Measurements from ENCODE around the gene CCDC12.

CCDC12 gene

GRCh38 chr3:47016086-47016933 is 39.8 kb upstream of the CCDC12 start:
- H3K4me1 ChIP-seq (ENCODE audit: low read depth, poor library complexity, severe bottlenecking) = no peaks in the 10 kb centered on the region
- H3K27ac ChIP-seq = no peak overlapping the region
- no peak overlapping the region for H3K9ac ChIP-seq
- H4K20me1 ChIP-seq (ENCODE audit: insufficient read depth) = no peaks in the 10 kb centered on the region
- no peaks in the 10 kb centered on the region for H3K27me3 ChIP-seq (ENCODE audit: insufficient read depth, low read depth)
- H3K79me2 ChIP-seq (ENCODE audit: insufficient read depth, low read depth) = no peaks in the 10 kb centered on the region
- H2AFZ ChIP-seq (ENCODE audit: low read depth) = no peak overlapping the region
- no peak overlapping the region for H3K4me2 ChIP-seq
- TF ChIP-seq, protein P1, sequence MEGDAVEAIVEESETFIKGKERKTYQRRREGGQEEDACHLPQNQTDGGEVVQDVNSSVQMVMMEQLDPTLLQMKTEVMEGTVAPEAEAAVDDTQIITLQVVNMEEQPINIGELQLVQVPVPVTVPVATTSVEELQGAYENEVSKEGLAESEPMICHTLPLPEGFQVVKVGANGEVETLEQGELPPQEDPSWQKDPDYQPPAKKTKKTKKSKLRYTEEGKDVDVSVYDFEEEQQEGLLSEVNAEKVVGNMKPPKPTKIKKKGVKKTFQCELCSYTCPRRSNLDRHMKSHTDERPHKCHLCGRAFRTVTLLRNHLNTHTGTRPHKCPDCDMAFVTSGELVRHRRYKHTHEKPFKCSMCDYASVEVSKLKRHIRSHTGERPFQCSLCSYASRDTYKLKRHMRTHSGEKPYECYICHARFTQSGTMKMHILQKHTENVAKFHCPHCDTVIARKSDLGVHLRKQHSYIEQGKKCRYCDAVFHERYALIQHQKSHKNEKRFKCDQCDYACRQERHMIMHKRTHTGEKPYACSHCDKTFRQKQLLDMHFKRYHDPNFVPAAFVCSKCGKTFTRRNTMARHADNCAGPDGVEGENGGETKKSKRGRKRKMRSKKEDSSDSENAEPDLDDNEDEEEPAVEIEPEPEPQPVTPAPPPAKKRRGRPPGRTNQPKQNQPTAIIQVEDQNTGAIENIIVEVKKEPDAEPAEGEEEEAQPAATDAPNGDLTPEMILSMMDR (conservative IDR thresholded peaks at IDR 0.05; ENCODE audit: low read depth, low read length) = no peak
- H3K4me3 ChIP-seq (IDR thresholded peaks at IDR 0.05; ENCODE audit: insufficient read depth, low read depth, low read length) = no peak overlapping the region
- H3K36me3 ChIP-seq (ENCODE audit: insufficient read depth) = no peaks in the 10 kb centered on the region

DNA sequence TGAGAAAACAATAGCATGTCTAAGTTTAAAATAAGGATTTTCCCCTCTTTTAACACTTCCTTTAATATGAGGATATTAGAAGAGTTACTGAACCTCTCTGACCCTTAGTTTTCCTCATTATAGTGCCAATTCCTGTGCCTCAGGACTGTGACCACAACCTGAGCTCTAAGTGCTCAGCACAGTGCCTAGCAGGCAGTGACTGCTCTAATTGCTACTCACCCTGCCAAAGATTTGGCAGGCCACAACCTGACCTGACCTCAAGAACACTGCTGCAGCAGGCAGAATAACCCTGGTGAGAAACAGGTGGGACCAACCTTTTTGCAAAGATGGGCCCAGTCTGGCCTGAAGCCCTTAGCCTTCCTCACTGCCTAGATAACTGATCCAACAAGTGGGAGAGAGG is 38.6 kb upstream of the CCDC12 start:
- H4K20me1 ChIP-seq (ENCODE audit: insufficient read depth) = no peaks in the 10 kb centered on the region
- no peak overlapping the region for H3K27ac ChIP-seq
- no peak overlapping the region for H3K4me2 ChIP-seq
- H3K9ac ChIP-seq = no peak overlapping the region
- no peak overlapping the region for H2AFZ ChIP-seq (ENCODE audit: low read depth)
- H3K79me2 ChIP-seq (ENCODE audit: insufficient read depth, low read depth) = no peaks in the 10 kb centered on the region
- H3K4me3 ChIP-seq (IDR thresholded peaks at IDR 0.05; ENCODE audit: insufficient read depth, low read depth, low read length) = no peak overlapping the region
- H3K27me3 ChIP-seq (ENCODE audit: insufficient read depth, low read depth) = no peaks in the 10 kb centered on the region
- H3K36me3 ChIP-seq (ENCODE audit: insufficient read depth) = no peaks in the 10 kb centered on the region
- H3K4me1 ChIP-seq (ENCODE audit: low read depth, poor library complexity, severe bottlenecking) = no peaks in the 10 kb centered on the region
- TF ChIP-seq, protein P1 (conservative IDR thresholded peaks at IDR 0.05; ENCODE audit: low read depth, low read length) = no peak

DNA sequence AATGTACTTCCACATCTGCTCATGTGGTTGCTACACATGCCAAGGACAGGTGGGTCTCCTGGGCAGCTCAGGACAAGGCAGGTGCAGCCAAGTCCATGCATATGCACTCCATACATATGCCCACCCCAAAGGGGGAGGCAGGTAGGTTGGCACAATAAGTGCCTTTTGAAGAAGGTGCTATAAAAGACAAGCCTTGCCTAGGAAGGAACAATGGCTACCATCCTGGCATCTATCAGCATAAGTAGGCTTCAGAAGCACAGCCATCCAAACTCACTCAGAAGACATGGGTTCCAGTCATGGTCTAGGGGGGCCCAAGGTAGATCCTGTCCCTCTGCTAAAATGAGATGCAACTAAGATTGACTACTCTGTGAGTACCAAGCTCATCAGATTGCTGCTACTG is 37.5 kb upstream of the CCDC12 start:
- Histone ChIP-seq H2AFZ (ENCODE audit: low read depth) (no peak overlapping the region), H3K9ac (no peak overlapping the region), H3K27me3 (ENCODE audit: insufficient read depth, low read depth) (no peaks in the 10 kb centered on the region), H3K4me3 (IDR thresholded peaks at IDR 0.05; ENCODE audit: insufficient read depth, low read depth, low read length) (no peak overlapping the region), H3K4me2 (no peak overlapping the region), H3K36me3 (ENCODE audit: insufficient read depth) (no peaks in the 10 kb centered on the region), H3K4me1 (ENCODE audit: low read depth, poor library complexity, severe bottlenecking) (no peaks in the 10 kb centered on the region), H4K20me1 (ENCODE audit: insufficient read depth) (no peaks in the 10 kb centered on the region), H3K27ac (no peak overlapping the region), H3K79me2 (ENCODE audit: insufficient read depth, low read depth) (no peaks in the 10 kb centered on the region)
- TF ChIP-seq, protein P1 (conservative IDR thresholded peaks at IDR 0.05; ENCODE audit: low read depth, low read length) = no peak

DNA sequence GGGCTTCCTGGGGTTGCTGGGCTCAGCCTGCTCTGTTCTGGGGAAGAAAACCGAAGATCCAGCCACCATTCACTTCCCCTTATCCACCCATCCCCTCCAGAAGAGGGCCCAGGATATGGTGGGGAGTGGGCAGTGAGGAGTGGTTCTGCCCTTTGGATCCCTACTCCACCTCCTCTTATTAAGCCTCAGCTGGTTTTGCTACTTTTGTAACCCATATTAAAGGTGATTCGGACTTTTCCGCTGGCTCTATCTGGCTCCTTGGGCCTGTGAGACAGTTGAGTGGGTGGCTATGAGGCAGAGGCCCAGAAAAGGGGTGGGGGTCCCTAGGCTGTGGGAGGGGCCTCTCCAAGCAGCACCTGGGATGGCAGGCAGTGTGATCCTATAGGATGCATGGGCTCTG is 36.7 kb upstream of the CCDC12 start:
- no peaks in the 10 kb centered on the region for H3K4me1 ChIP-seq (ENCODE audit: low read depth, poor library complexity, severe bottlenecking)
- no peak overlapping the region for H3K9ac ChIP-seq
- no peak overlapping the region for H2AFZ ChIP-seq (ENCODE audit: low read depth)
- H3K4me3 ChIP-seq (IDR thresholded peaks at IDR 0.05; ENCODE audit: insufficient read depth, low read depth, low read length) = no peak overlapping the region
- no peaks in the 10 kb centered on the region for H3K27me3 ChIP-seq (ENCODE audit: insufficient read depth, low read depth)
- TF ChIP-seq, protein P1 (conservative IDR thresholded peaks at IDR 0.05; ENCODE audit: low read depth, low read length) = no peak
- H3K27ac ChIP-seq = no peak overlapping the region
- H3K36me3 ChIP-seq (ENCODE audit: insufficient read depth) = no peaks in the 10 kb centered on the region
- no peak overlapping the region for H3K4me2 ChIP-seq
- H3K79me2 ChIP-seq (ENCODE audit: insufficient read depth, low read depth) = no peaks in the 10 kb centered on the region
- no peaks in the 10 kb centered on the region for H4K20me1 ChIP-seq (ENCODE audit: insufficient read depth)
